Right lobe of liver (tissue), 6 donors: Measurements from ENCODE around the gene MTIF3. TPM values are rescaled to one million over a fixed set of nuclear protein-coding genes. Genes with fewer than 3 reads are reported as not detected.

ENCODE experiments used
- ATAC-seq, 4 donors: fragments of 200-7000 bp; cut with Tn5 transposase; one replicate each; pipeline ENCODE4 v1.9.1; 2020; ENCODE audit warnings: mild to moderate bottlenecking in 4 of 4, moderate library complexity in 4 of 4
- DNase-seq, 3 donors: peaks; one replicate each; pipeline ENCODE4 v3.0.0-alpha.2; 2020
- H3K27ac ChIP-seq, 3 donors: fragments of 200-600 bp; one replicate each; pipeline ENCODE4 v1.8.0; 2022
- H3K27me3 ChIP-seq, 2 donors: fragments of 200-600 bp; one replicate each; pipeline ENCODE4 v1.8.0; 2022
- H3K36me3 ChIP-seq, 4 donors: fragments of 200-600 bp; sonication (generic) in 1 of 4; one replicate each; pipeline versions ENCODE4 v1.5.1 to v1.8.0; 2017 to 2022; ENCODE audit warnings: control low read depth in 1 of 4
- H3K4me1 ChIP-seq, 4 donors: fragments of 200-600 bp; sonication (generic) in 1 of 4; one replicate each; pipeline versions ENCODE4 v1.5.1 to v1.8.0; 2017 to 2022; ENCODE audit warnings: control low read depth in 1 of 4
- H3K4me3 ChIP-seq, 3 donors: fragments of 200-600 bp; one replicate each; pipeline ENCODE4 v1.8.0; 2022
- H3K9me3 ChIP-seq, 4 donors: fragments of 200-600 bp; sonication (generic) in 1 of 4; one replicate each; pipeline versions ENCODE4 v1.5.1 to v1.8.0; 2017 to 2022; ENCODE audit warnings: control low read depth in 1 of 4
- CTCF ChIP-seq, 4 donors: fragments of 200-600 bp in 3 of 4; fragments of 450-650 bp in 1 of 4; IDR thresholded peaks; one replicate each; pipeline versions ENCODE4 v1.5.1 to v1.8.0; 2016 to 2022; ENCODE audit warnings: antibody characterized with exemption in 4 of 4, mild to moderate bottlenecking in 2 of 4
- POLR2A ChIP-seq: fragments of 450-650 bp; IDR thresholded peaks from one replicate; pipeline ENCODE4 v1.6.1; 2017; ENCODE audit warnings: antibody characterized with exemption, mild to moderate bottlenecking
- WGBS: methylation state at CpG from one replicate; pipeline ENCODE4 v1.1.6; 2018; ENCODE audit warnings: low coverage, low lambda C conversion rate; ENCODE audit not compliant: insufficient coverage; ENCODE audit errors: missing lambda C conversion rate; 5-methylcytosine and 5-hydroxymethylcytosine counted together
- intact Hi-C, 2 donors: fragments of 100-400 bp; cut with DNase I; formaldehyde crosslinking; loops; one replicate each; pipeline versions ENCODE4 v1.11.2 to v1.14.1; 2022
- total RNA-seq, 6 experiments: library from RNA; depleted of rRNA in 2 of 6; stranded (reverse); fragments of >200 nt in 2 of 6; fragmentation: NEBNext Ultra II Directional in 3 of 6; extraction: Animal tissue kit (Norgen Biotek cat#: 25700) in 3 of 6; gene quantifications; one replicate each; pipeline versions ENCODE4 v1.1.0 to v1.2.4, GENCODE V29; 2016 to 2023
- donor health status: DM: no; HTN: yes; CAD: no.
- donor health status: DM: no; HTN: no; CAD: no.
- donor health status: DM: no; HTN: no; CAD: no.
- donor health status: DM: no; HTN: yes; CAD: no.
- donor health status: DM: no; HTN: yes; CAD: no.

MTIF3 gene
- total RNA-seq, 6 experiments from 2014 or later = 26.5 to 46.0 (median 32.0) TPM

- H3K4me3 ChIP-seq = peak overlapping the region; percentile 78 to 99 (median 99)
- no peaks in the 10 kb centered on the region for H3K36me3 ChIP-seq
- under 1% methylated on average over 32 of the region's 34 CpGs for WGBS
- peak; percentile 28 to 42 (median 38) for ATAC-seq
- no peaks in the 10 kb centered on the region for H3K27me3 ChIP-seq
- peak overlapping the region; percentile 92 to 100 (median 98) for H3K27ac ChIP-seq
- H3K4me1 ChIP-seq = peaks cover 0 to 23% (median 2%) of the 10 kb centered on the region in 4 donors
- no peak for TF ChIP-seq POLR2A
- no peak for TF ChIP-seq CTCF (IDR thresholded peaks at IDR 0.05)
- no peaks in the 10 kb centered on the region for H3K9me3 ChIP-seq
- intact Hi-C loops = no loop called here
- DNase-seq = peak; percentile 53 to 64 (median 62)
Measured at GRCh38 chr13:27450921-27451471, 632 bp upstream of the MTIF3 start.

GRCh38 chr13:27449081-27449603 is 1.2 kb downstream of the MTIF3 start:
- intact Hi-C loops = no loop called here
- 53% methylated on average over 15 of the region's 15 CpGs for WGBS
- DNase-seq (no peak), ATAC-seq (no peak)
- Histone ChIP-seq H3K4me3 (peak overlapping the region; percentile 78 to 99 (median 99)), H3K4me1 (peaks cover 0 to 11% (median 2%) of the 10 kb centered on the region in 4 donors), H3K9me3 (no peaks in the 10 kb centered on the region), H3K36me3 (no peaks in the 10 kb centered on the region), H3K27ac (peak overlapping the region in 2 of 3 donors; percentile 92 to 100), H3K27me3 (no peaks in the 10 kb centered on the region)
- TF ChIP-seq POLR2A (no peak), CTCF (IDR thresholded peaks at IDR 0.05) (no peak)

- DNase-seq = no peak
- no peaks in the 10 kb centered on the region for H3K36me3 ChIP-seq
- TF ChIP-seq POLR2A = no peak
- TF ChIP-seq CTCF (IDR thresholded peaks at IDR 0.05) = no peak
- intact Hi-C loops = no loop called here
- H3K4me1 ChIP-seq = peaks cover 0 to 11% (median 2%) of the 10 kb centered on the region in 4 donors
- no peak overlapping the region for H3K4me3 ChIP-seq
- WGBS = 92% methylated on average over 3 of the region's 4 CpGs
- ATAC-seq = no peak
- H3K9me3 ChIP-seq = no peaks in the 10 kb centered on the region
- no peaks in the 10 kb centered on the region for H3K27me3 ChIP-seq
- H3K27ac ChIP-seq = no peak overlapping the region
Measured at GRCh38 chr13:27448308-27448707, 2.1 kb downstream of the MTIF3 start.

GRCh38 chr13:27446986-27447583 is 3.3 kb downstream of the MTIF3 start:
- Histone ChIP-seq H3K4me1 (peaks cover 0 to 11% (median 2%) of the 10 kb centered on the region in 4 donors), H3K36me3 (no peaks in the 10 kb centered on the region), H3K9me3 (no peaks in the 10 kb centered on the region), H3K4me3 (no peak overlapping the region), H3K27ac (no peak overlapping the region), H3K27me3 (no peaks in the 10 kb centered on the region)
- no peak for DNase-seq
- TF ChIP-seq POLR2A (no peak), CTCF (IDR thresholded peaks at IDR 0.05) (no peak)
- ATAC-seq = no peak
- 65% methylated on average over 7 of the region's 7 CpGs for WGBS
- intact Hi-C loops = no loop called here
